Stimulated activated naive B cell treated with anti-CD40 and anti-IgM and Interleukin-4, amounts not matched to agents 10 μg/mL and 1 μg/mL and 100 μg/mL, for 72 hours (primary cell): ENCODE data around the gene HBP1.
"Not testable (repeated sequence)": the region's sequence is repeated elsewhere in the genome, so short reads cannot be mapped to it uniquely, and the experiment has no call there.

Source experiments
- ATAC-seq, 2 donors: fragments of 150-1000 bp; cut with Tn5 transposase; replicated peaks; 2 replicates each; pipeline ENCODE4 v1.10.0; 2021; ENCODE audit warnings: moderate library complexity in 1 of 2
- DNase-seq: peaks from one replicate; pipeline ENCODE4 v3.0.0; 2021
- H3K27ac Mint-ChIP-seq: one replicate; pipeline ENCODE4 v1.8.0; 2022; ENCODE audit warnings: mild to moderate bottlenecking, mixed read lengths
- H3K27me3 Mint-ChIP-seq, 2 donors: one replicate each; pipeline ENCODE4 v1.8.0; 2022; ENCODE audit warnings: mixed read lengths in 2 of 2
- H3K36me3 Mint-ChIP-seq, 2 donors: one replicate each; pipeline ENCODE4 v1.8.0; 2022; ENCODE audit warnings: mixed read lengths in 2 of 2, mild to moderate bottlenecking in 1 of 2
- H3K4me1 Mint-ChIP-seq, 2 donors: one replicate each; pipeline ENCODE4 v1.8.0; 2022; ENCODE audit warnings: mixed read lengths in 2 of 2, mild to moderate bottlenecking in 1 of 2
- H3K4me3 Mint-ChIP-seq, 2 donors: one replicate each; pipeline ENCODE4 v1.8.0; 2022; ENCODE audit warnings: mild to moderate bottlenecking in 2 of 2, mixed read lengths in 2 of 2, moderate library complexity in 1 of 2
- H3K9me3 Mint-ChIP-seq, 2 donors: one replicate each; pipeline ENCODE4 v1.8.0; 2022; ENCODE audit warnings: mixed read lengths in 2 of 2, mild to moderate bottlenecking in 1 of 2

Gene HBP1

DNA sequence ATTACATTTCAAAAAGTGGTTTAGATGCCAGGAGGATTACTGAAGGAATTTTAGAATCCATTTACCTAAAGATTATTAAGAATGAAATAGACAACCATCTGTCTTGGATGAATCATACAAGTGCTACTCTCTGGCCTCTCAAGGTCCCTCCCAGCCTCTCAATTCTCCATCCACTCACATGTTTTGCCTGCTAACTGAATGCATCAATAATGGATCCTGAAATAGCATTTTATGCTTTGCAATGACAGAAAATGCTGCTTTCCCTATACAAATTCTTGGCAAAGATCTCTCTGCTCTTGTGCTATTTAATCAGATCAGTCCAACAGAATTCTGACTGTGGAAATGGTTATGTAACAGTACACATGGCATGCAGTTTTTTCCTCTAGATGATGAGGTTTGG lies 68.1 kb downstream of the HBP1 start:
- ATAC-seq = no peak
- no peaks in the 10 kb centered on the region for H3K9me3 Mint-ChIP-seq
- DNase-seq = no peak

DNA sequence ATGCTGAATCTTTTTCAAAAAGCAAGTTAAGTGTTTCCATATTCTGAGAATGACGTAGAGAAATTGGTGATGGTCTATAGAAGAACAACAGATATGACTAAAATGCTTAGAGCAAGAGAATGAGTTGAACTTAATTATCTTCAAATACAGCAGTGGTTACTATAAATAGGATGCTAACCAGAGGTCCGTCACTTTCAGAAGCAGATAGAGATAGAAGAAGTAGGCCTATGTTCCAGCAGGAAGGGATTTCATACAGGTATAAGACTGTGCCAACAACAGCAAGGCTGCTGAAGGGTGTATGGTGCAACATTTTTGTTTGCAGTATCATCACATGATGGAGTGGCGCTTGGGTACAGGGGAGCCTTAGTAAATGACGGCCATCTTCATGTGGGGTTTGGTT lies 68.6 kb downstream of the HBP1 start:
- DNase-seq (no peak), ATAC-seq (no peak)
- Mint-ChIP-seq H3K36me3 (peaks cover 18 to 47% of the 10 kb centered on the region in 2 donors), H3K9me3 (no peaks in the 10 kb centered on the region), H3K27ac (no peak overlapping the region), H3K27me3 (no peaks in the 10 kb centered on the region), H3K4me1 (no peaks in the 10 kb centered on the region), H3K4me3 (no peak overlapping the region)

More for the DNA sequence above, 68.1 kb downstream of the HBP1 start:
- Mint-ChIP-seq H3K36me3 (peaks cover 16 to 42% of the 10 kb centered on the region in 2 donors), H3K27ac (no peak overlapping the region), H3K4me3 (no peak overlapping the region), H3K27me3 (no peaks in the 10 kb centered on the region), H3K4me1 (no peaks in the 10 kb centered on the region)

DNA sequence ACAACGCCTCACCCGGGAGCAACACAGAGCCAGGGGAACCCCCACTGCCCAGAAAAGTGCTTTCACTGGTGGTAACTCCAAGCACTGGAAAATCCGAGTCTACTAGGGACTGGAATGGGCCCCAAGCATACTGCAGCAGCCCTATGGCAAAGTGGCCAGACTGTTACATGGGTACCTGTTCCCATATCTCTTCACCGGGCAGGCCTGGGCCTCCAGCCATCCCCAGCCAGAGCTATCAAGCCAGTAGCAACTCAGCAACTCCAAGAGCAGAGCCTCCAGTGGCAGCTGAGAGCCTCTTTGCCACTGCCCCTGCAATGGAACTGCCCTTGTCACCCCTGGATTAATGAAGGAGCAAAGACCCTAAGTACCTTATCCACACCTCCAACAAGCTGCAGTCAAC lies 73.5 kb downstream of the HBP1 start:
- Mint-ChIP-seq H3K27me3 (no peaks in the 10 kb centered on the region), H3K4me3 (no peak overlapping the region), H3K4me1 (peaks cover 0 to 2% of the 10 kb centered on the region in 2 donors), H3K36me3 (peaks cover 60 to 77% of the 10 kb centered on the region in 2 donors), H3K27ac (no peak overlapping the region), H3K9me3 (peaks cover 11 to 17% of the 10 kb centered on the region in 2 donors)
- DNase-seq (no peak), ATAC-seq (no peak)

DNA sequence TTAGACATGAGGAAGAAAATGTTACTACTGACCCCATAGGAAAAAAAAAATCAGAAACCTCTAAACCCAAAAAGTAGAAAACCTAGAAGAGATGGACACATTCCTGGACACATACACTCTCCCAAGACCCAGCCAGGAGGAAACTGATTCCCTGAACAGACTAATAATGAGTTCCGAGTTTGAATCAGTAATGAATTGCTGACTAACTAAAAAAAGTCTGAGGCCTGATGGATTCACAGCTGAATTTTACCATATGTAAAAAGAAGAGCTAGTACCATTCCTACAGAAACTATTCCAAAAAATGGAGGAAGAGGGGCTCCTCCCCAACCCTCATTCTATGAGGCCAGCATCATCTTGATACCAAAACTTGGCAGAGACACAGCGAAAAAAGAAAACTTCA lies 75.8 kb downstream of the HBP1 start:
- Mint-ChIP-seq H3K36me3 (peaks cover 62 to 77% of the 10 kb centered on the region in 2 donors), H3K9me3 (peaks cover 15 to 17% of the 10 kb centered on the region in 2 donors), H3K4me1 (peaks cover 6 to 15% of the 10 kb centered on the region in 2 donors), H3K27me3 (no peaks in the 10 kb centered on the region), H3K27ac (no peak overlapping the region), H3K4me3 (no peak overlapping the region)
- DNase-seq (no peak), ATAC-seq (no peak)

DNA sequence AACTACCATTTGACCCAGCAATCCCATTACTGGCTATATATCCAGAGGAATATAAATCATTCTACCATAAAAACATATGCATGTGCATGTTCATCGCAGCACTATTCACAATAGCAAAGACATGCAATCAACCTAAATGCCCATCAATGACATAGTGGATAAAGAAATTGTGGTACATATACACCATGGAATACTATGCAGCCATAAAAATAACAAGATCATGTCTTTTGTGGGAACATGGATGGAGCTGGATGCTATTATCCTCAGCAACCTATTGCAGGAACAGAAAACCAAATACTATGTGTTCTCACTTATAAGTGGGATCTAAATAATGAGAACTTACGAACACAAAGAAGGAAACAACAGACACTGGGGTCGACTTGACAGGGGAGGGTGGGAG lies 78.0 kb downstream of the HBP1 start:
- DNase-seq, H3K27me3 Mint-ChIP-seq, H3K4me3 Mint-ChIP-seq, H3K27ac Mint-ChIP-seq, ATAC-seq: not testable (repeated sequence)
- H3K9me3 Mint-ChIP-seq = peaks cover 15 to 17% of the 10 kb centered on the region in 2 donors
- peaks cover 6 to 15% of the 10 kb centered on the region in 2 donors for H3K4me1 Mint-ChIP-seq
- H3K36me3 Mint-ChIP-seq = peaks cover 56 to 71% of the 10 kb centered on the region in 2 donors

DNA sequence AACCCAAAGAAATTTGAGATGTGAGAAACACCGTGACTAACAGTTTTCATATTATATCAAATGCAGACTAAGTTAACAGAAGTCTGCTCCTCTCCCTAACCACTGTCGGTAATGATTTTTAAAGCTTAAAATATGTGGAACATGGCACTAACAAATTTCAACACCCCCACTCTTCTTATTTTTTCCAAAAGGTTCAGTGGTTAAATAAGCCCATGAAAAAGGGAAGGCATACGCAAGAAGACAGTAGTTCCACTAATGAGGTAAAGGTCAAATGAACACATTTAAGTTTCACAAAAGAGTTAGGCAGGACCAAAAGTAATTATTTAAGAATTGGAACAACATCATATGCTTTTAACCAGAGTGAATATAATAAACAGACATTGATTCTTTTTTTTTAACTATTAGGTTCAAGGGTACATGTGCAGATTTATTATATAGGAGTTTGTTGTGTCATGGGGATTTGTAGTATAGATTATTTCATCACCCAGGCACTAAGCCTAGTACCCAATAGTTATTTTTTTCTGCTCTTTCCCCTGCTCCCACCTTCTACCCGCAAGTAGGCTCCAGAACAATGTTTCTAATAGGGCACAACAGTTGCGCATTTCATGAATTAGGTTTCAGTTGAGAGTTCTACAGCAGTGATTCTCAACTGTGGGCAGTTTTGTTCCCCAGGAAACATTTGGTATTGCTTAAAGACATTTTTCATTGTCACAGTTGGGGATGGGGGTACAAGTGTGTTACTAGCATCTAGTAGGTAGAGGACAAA lies 79.9 kb downstream of the HBP1 start:
- no peaks in the 10 kb centered on the region for H3K27me3 Mint-ChIP-seq
- no peak for ATAC-seq
- H3K9me3 Mint-ChIP-seq = peaks cover 13 to 17% of the 10 kb centered on the region in 2 donors
- DNase-seq = no peak
- no peak overlapping the region for H3K27ac Mint-ChIP-seq
- H3K4me3 Mint-ChIP-seq = no peak overlapping the region
- peaks cover 3 to 15% of the 10 kb centered on the region in 2 donors for H3K4me1 Mint-ChIP-seq
- peaks cover 46 to 55% of the 10 kb centered on the region in 2 donors for H3K36me3 Mint-ChIP-seq

DNA sequence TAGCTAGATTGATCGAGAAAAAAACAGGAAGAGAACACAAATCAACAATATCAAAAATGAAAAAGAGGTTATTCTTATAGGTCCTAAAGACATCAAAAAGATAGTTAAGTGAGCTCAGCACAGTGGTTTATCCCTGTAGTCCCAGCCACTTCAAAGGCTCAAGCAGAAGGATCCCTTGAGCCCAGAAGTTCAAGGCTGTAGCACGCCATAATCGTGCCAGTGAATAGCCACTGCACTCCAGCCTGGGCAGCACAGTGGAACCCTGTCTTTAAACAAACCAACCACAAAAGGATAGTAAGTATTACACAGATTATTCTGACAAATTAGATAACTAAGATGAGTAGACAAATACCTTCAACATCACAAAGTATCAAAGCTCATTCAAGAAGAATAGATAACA lies 83.2 kb downstream of the HBP1 start:
- peak overlapping the region; percentile 59 for H3K27ac Mint-ChIP-seq
- H3K27me3 Mint-ChIP-seq = no peaks in the 10 kb centered on the region
- no peak overlapping the region for H3K4me3 Mint-ChIP-seq
- peaks cover 14 to 24% of the 10 kb centered on the region in 2 donors for H3K36me3 Mint-ChIP-seq
- DNase-seq (no peak), ATAC-seq (no peak)
- peaks cover 2 to 5% of the 10 kb centered on the region in 2 donors for H3K9me3 Mint-ChIP-seq
- peaks cover 3 to 15% of the 10 kb centered on the region in 2 donors for H3K4me1 Mint-ChIP-seq
